ENCODE measurements around the gene UPK2.
"Not testable (repeated sequence)": the region's sequence is repeated elsewhere in the genome, so short reads cannot be mapped to it uniquely, and the experiment has no call there.

The UPK2 gene

GRCh38 chr11:118939404-118939915 is 16.6 kb upstream of the UPK2 start:
- DNase-seq: no peak

GRCh38 chr11:118939953-118940598 is 16.0 kb upstream of the UPK2 start:
- DNase-seq: peak; percentile 44

GRCh38 chr11:118947091-118947490 is 9.0 kb upstream of the UPK2 start:
- no peak for DNase-seq

GRCh38 chr11:118948000-118948399 is 8.1 kb upstream of the UPK2 start:
- DNase-seq: no peak

- DNase-seq: peak; percentile 89
Observed at GRCh38 chr11:118953265-118953664, 2.8 kb upstream of the UPK2 start.

- DNase-seq: not testable (repeated sequence)
Observed at GRCh38 chr11:118953976-118954375, 2.1 kb upstream of the UPK2 start.

GRCh38 chr11:118956847-118957469 is 860 bp downstream of the UPK2 start:
- DNase-seq: no peak

GRCh38 chr11:118957549-118957948 is 1.5 kb downstream of the UPK2 start:
- no peak for DNase-seq

GRCh38 chr11:118957968-118958367 is 1.9 kb downstream of the UPK2 start:
- DNase-seq: no peak

GRCh38 chr11:118958577-118958976 is 2.5 kb downstream of the UPK2 start:
- DNase-seq: no peak

GRCh38 chr11:118961189-118961588 is 5.1 kb downstream of the UPK2 start:
- DNase-seq: no peak

- no peak for DNase-seq
Observed at GRCh38 chr11:118961591-118961990, 5.5 kb downstream of the UPK2 start.

- DNase-seq: not testable (repeated sequence)
Observed at GRCh38 chr11:118969508-118969907, 13.4 kb downstream of the UPK2 start.

- no peak for DNase-seq
Observed at GRCh38 chr11:118971646-118972045, 15.5 kb downstream of the UPK2 start, which contains the start of gene FOXR1. Gene FOXR1, plus strand, starts transcription at chr11:118971761. Its CDS starts 171 bp downstream, at chr11:118971932.

GRCh38 chr11:118973985-118974384 is 17.9 kb downstream of the UPK2 start:
- DNase-seq: no peak

GRCh38 chr11:118975771-118976709 is 19.9 kb downstream of the UPK2 start:
- DNase-seq: peak; percentile 45

- peak; percentile 80 for DNase-seq
Observed at GRCh38 chr11:118979434-118979833, 23.3 kb downstream of the UPK2 start.

GRCh38 chr11:118980191-118980881 is 24.2 kb downstream of the UPK2 start:
- no peak for DNase-seq

- not testable (repeated sequence) for DNase-seq
Observed at GRCh38 chr11:118984337-118984736, 28.2 kb downstream of the UPK2 start.

- DNase-seq: peak; percentile 32
Observed at GRCh38 chr11:118984825-118985224, 28.7 kb downstream of the UPK2 start.

GRCh38 chr11:118988280-118988679 is 32.2 kb downstream of the UPK2 start:
- DNase-seq: peak; percentile 86

GRCh38 chr11:118991486-118992038 is 35.5 kb downstream of the UPK2 start:
- DNase-seq: not testable (repeated sequence)
